Activated T-helper 9 cell treated with anti-CD3 and anti-CD28 coated beads, Interleukin-2, amount 50 U/mL, for 16 hours (primary cell): ENCODE results near the gene ZDHHC13.

Source experiments
- DNase-seq: peaks from one replicate; pipeline ENCODE4 v3.0.0-alpha.2; 2020; ENCODE audit warnings: low read depth

Gene ZDHHC13

GRCh38 chr11:19208181-19208580 is 91.2 kb downstream of the ZDHHC13 start:
- no peak for DNase-seq

- DNase-seq = no peak
Measured at GRCh38 chr11:19208959-19209546, 92.1 kb downstream of the ZDHHC13 start.

DNA sequence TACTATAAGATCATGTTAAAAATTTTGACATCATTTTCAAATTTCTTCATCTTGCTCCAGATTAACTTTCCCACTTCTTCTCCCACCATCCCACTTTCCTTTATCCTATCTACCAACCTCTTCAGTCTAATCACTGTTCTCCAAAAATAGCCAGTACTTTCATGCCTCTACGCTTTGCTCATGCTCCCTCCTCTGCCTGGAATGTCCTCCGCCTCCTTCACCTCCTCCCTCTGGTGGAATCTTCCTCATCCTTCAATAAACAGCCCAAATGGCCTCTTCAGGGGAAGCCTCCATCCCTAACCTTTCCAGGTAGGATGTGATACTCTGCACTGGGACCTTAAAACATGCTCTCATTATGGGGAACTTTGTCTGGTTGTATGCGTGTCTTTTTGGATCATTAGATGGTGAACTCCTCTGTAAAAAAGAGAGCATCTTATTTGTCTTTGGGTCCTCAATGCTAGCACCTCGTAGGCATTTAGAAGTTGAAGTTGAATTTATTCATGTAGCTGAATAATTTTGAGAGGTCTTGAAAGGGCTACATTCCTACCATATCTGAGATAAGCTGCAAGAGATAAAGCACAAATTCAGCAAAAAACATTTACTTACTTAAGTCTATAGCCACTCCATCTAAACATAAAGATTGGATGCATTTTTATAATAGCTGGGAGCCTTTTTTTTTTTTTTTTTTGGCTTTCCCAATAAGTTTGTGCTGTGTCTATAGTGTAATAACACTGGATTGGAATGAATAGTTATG is 92.8 kb downstream of the ZDHHC13 start:
- DNase-seq = no peak

GRCh38 chr11:19216021-19216420 is 99.1 kb downstream of the ZDHHC13 start:
- DNase-seq = no peak

GRCh38 chr11:19216709-19217374 is 99.9 kb downstream of the ZDHHC13 start:
- DNase-seq = no peak

- no peak for DNase-seq
Measured at GRCh38 chr11:19218216-19218615, 101.2 kb downstream of the ZDHHC13 start.

- DNase-seq = no peak
Measured at GRCh38 chr11:19218786-19219460, 102.0 kb downstream of the ZDHHC13 start.

- no peak for DNase-seq
Measured at GRCh38 chr11:19220903-19221724, 104.1 kb downstream of the ZDHHC13 start.

DNA sequence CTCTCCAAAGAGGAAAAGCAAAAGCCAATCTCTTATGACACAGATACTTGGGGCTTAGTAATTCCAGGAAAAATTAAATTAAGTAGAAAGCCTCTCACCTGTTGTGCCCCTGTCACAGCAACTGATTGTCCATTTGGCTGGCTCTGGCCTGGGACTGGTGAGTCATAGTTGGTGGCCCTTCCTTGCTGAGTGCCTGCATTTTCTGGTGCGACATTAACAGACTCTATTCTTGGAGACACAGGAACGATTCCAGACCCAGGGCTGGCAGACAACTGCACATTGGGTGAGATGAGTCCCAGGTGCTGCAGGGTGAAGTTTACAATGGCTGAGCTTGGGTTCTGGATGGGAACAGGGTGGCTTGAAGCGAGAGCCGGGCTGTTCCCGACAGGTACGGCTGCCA is 108.2 kb downstream of the ZDHHC13 start:
- DNase-seq = no peak

DNA sequence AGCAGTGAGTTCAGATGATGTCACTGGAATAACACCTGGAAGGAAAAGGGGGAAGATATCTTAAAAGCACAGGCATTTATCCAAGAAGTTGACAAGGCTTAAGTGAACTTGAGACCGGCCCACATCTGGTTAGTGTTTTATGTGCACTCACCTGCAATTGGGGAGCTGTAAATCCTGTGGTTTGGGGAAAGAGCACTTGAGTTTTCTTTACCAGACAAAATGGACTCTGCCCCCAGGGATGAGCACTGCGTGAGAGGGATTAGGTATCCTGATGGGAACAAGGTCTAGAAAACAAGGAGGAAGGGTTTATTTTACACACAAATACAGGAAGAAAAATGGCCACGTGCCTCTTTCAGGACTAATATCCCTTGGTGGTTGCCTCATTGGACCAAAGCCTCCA is 108.6 kb downstream of the ZDHHC13 start:
- DNase-seq = no peak
